GM08714 (cell line): ENCODE results near the gene ZC3H6.
"Not testable (repeated sequence)": the region's sequence is repeated elsewhere in the genome, so short reads cannot be mapped to it uniquely, and the experiment has no call there.

Experiments used
- H3K4me3 ChIP-seq: fragments of 200-500 bp; sonication (Bioruptor generic); 2 replicates; pipeline ENCODE4 v1.5.1; 2014; ENCODE audit warnings: mild to moderate bottlenecking, low read length, inconsistent platforms
- ZNF274 ChIP-seq: IDR thresholded peaks from 2 replicates; pipeline ENCODE4 v1.6.1; 2012; ENCODE audit warnings: mild to moderate bottlenecking, low read depth, low read length

The ZC3H6 gene

DNA sequence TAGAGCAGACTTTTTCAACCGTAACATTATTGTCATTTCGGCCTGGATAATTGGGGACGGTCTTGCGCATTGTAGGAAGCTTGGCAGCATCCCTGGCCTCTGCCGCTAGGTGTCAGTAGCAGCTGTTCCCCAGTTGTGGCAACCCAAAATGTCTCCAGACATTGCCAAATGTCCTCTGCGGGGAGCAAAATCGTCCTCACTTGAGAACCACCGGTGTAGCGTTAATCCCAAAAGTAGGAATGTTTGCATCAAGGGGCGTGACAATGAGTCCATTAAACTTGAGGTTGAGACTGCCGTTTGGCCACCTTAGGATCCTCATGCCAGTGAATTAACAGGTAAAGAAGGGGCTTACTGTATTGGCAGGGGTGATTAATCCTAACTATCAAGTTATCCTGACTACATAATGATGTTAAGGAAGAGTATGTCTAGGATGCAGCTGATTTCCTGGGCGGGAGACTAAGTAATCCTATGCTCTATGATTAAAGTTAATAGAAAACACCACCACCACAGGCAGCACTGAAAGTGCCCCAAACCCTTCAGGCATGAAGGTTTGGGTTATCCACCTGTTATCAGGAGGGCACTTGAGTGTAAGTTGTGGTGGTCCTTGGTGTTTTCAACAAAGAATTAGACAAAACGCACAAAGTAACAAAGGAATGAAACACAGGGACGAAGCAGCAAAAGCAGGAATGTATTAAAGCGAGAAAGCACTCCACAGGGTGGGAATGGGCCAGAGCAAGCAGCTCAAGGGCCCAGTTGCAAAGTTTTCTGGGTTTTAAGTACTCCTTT is 15.7 kb upstream of the ZC3H6 start:
- H3K4me3 ChIP-seq, result no peak overlapping the region
- TF ChIP-seq ZNF274, result no peak

DNA sequence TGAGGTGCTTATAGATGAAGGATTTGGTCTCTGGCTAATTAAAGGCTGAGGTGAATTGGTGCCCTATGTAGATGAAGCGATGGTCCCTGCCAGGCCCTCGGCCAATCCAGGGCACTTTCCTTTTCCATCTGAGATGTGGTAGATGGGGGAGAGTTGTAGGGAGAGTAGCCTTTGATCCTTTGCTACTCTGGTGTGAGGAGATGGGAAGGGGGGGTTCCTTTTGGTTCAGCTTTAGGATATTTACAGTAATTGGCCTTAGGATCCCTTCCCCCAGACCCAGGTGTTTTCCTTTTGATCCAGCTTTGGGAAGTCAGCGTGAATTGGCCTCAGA is 15.1 kb upstream of the ZC3H6 start:
- no peak overlapping the region for H3K4me3 ChIP-seq
- no peak for TF ChIP-seq ZNF274

DNA sequence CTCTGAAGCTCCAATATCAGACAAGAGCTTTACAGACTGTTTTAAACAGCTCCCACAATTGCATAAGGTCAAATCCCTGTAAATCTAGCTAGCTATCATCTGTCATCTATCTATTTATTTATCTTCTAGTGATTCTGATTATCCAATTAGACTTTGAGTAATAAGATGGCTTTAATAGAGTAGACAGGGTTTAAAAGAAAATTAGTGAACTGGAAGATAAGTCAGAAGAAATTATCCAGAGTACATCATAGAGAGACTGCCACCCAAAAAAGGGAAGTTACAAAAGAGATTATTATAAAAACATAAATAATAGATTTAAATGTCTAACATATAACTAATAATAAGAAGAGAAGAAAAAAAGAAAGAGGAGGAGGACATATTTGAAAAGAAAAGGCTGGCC is 12.5 kb upstream of the ZC3H6 start:
- no peak for TF ChIP-seq ZNF274
- no peak overlapping the region for H3K4me3 ChIP-seq

DNA sequence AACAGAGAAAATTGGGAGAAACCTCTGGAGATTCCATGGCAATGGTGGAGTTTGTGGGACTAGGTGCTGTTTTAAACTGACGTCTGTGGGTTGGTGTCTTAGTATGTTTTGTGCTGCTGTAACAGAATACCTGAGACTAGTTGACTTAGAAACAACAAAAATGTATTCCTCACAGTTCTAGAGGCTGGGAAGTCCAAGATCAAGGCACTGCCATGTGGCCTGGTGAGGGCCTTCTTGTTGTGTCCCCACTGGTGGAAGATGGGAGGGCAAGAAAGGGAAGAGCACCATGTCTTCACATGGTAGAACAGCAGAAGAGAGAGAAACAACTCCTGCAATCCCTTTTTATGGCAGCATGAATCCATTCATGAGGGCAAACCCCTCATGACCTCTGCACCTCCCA is 6.8 kb upstream of the ZC3H6 start:
- H3K4me3 ChIP-seq, result no peak overlapping the region
- no peak for TF ChIP-seq ZNF274

DNA sequence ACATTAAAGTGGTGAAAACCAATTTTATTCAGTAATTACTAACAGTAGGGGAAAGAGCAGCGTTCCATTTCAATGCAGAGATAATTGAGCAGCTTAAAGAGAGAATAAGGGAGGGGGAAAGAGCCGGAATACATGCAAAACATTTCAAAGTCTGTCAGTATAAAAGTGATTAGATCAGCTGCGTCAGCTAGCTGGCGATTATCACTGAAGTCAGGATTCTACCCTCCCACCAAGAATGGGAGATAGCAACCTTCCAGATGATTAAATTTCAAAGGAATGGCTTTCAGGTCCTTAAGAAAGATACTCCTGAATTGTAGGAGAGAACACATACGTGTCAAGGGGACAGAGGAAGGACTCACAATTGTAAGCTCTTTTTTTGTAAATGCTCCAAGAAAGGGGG is 2.7 kb upstream of the ZC3H6 start:
- no peak for TF ChIP-seq ZNF274
- no peak overlapping the region for H3K4me3 ChIP-seq

DNA sequence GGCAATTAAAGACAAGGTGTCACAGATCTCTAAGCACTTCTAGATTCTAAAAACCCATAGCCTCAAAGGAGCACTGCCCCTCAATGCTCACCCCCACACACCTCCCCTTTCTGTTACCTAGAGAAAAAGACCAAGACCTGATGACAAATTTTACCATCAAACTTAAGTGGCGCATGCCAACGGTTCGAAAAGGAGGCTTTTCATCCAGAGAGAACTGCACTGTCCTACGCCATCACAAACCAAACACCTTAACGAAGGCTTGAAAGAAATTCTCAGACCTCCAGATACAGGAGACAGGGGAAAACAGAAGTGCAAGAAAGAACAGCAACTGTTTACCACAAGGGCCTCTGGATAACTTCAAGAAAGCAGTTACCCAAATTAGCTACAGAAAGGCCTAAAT is 2.0 kb upstream of the ZC3H6 start:
- no peak overlapping the region for H3K4me3 ChIP-seq

DNA sequence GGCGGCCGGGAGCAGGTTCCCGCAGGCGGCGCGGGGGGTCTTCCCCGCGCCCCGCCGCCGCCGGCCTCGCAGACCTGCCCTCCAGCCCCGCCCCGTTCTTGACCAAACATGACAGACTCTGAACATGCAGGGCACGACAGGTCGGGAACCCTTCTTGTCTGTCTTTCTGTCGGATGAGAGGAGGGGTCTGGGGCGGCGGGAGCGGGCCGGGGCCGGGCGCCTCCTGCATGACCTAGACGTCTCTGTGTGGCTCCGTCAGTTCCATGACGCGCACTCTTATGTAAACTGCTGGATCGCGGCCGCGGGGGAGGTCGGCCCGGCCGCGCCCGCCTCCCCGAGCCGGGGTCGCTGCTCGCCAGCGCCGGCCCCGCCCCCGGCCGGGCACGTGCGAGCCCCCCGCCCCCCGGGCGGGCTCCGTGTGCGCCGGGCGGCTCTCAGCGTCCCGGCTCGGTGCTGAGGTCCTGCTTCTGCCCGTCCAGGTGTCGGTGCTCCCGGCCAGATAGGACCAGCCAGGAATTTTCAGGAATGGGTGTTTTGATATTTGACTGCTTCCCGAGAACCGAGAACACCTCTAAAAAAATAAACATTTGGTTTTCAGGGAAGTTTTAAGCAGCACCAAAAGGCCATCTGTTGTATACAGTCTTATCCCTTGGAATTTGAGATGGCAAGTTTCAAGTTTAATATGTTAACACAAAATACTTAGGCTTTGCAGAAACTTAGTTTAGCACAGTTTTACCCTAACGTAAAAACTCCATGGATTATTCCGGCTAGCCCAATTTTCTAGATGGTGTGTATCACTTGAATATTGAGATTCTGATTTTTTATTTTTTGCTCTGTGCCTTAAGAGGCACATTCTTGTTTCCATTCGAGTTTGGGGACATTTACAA is 733 bp downstream of the ZC3H6 start:
- no peak for TF ChIP-seq ZNF274
- peak overlapping the region; percentile 73 for H3K4me3 ChIP-seq

More for the DNA sequence above, 2.0 kb upstream of the ZC3H6 start:
- no peak for TF ChIP-seq ZNF274

DNA sequence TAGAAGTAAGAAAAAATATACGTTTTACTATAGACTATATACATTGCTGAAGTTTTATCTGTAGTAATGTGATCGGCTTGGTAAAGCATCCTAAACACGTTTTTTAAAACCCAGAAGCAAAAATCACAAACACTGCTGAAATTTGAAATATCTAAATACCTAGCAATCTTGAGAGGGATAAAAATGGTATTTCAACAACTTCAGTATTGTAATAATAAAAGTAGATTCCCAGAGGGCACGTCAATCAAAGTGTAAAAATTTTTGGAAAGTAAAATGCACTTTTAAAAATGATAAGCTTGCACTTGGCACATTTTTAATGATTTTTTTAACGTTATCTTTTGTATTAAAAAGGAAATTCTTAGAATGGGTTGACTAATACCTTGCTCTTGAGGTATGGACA is 1.6 kb downstream of the ZC3H6 start:
- H3K4me3 ChIP-seq, result no peak overlapping the region; the same call in 1 of the 2 replicates
- no peak for TF ChIP-seq ZNF274

DNA sequence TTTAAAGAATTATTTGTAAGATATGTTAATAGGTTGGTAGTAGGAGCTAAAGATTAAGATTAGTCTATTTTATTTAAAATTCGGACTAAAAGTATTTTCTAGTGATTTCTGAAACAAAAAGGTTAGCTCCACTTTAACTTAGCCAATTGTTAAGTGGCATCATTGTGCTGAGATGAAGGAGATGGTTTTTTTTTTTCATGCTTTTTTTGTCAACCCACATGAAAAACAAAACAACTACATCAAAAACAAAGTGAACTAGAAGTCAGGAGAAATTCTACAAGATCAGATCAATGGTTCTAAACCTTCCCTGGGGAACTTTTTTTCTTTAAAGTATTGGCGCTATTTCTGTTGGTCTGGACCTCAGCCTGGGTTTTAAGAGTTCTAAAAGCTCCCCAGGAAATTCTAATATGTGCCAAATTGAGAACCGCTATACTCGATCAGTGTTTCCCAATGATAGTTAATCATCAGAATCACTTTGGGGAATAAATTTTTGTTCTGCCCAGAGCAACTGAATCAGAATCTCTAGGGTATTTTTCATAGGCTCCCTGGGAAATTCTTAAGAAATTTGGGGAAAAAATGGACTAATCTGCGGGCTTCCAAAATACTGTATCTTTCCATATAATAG is 2.3 kb downstream of the ZC3H6 start:
- H3K4me3 ChIP-seq, result no peak overlapping the region
- no peak for TF ChIP-seq ZNF274

DNA sequence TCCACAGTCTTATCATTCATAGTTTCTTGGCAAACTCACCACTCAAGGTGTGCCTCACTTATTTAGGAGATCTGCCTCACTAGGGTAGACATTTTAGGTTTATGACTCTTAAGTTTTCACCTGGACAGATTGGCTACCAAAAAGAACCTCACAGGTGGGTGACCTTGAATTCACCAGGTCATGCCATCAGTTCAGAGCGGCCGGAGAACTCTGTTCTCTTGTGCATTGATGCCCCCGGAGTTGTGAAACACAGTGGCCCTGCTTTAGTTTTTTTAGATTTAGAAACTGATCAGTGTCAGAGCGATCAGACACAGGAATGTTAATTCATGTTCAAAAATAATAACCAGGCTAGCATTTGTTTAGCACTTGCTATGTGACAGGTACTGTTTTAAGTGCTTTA is 6.7 kb downstream of the ZC3H6 start:
- H3K4me3 ChIP-seq, result not testable (repeated sequence)

DNA sequence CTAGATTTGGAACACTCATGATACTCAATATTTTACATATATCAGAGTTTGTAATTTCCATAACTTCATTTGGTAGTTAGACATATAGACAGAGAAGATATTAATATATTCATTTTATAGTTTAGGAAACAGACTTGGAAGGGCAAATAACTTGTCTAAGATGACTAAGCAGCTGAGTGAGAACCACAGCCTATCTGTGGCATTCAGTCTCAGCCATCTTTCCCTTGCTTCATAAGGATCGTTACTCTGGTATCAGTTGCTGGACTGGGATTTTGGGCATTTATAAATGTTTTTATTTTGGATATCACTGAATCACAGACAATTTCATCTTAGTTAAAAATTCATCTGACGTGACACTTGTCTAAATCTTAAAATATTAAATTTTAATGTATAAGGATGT is 8.1 kb downstream of the ZC3H6 start:
- H3K4me3 ChIP-seq, result not testable (repeated sequence)

DNA sequence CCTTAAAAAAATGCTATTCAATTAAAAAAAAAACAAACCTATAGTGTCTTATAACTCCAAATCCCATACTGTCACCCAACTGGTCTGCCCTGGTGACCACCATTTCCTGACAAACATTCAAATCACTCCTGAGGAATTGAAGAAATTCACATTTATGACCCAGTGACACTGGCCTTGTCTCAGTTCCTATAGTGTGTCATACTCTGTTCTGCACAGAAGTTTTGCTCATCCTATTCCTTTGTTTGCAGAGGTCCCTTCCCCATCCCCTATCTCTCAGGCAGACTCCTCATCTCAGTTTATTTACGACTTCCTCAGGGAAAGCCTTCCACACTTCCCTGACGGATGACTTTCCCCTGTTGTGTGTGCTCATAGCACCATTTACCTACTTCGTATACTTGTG is 14.7 kb downstream of the ZC3H6 start:
- no peak overlapping the region for H3K4me3 ChIP-seq
- TF ChIP-seq ZNF274, result no peak

DNA sequence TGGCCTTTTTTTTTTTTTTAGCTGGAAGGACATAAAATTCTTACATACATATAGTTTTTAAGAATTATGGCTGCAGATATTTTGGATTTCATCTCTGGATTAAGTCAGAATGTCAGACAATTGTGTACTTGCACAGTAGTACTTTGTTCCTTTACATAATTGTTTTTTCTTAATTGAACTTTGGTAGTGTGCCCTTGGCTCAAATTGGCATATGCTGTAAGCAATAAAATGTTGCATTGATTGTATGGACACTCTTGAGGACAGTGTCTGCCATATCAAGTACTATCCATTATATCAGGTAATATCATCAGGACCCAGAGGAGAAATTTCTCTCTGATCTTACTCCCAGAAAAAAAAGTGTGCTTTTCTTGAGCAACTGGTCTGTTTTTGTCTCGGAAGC is 15.3 kb downstream of the ZC3H6 start:
- H3K4me3 ChIP-seq, result no peak overlapping the region
- no peak for TF ChIP-seq ZNF274

DNA sequence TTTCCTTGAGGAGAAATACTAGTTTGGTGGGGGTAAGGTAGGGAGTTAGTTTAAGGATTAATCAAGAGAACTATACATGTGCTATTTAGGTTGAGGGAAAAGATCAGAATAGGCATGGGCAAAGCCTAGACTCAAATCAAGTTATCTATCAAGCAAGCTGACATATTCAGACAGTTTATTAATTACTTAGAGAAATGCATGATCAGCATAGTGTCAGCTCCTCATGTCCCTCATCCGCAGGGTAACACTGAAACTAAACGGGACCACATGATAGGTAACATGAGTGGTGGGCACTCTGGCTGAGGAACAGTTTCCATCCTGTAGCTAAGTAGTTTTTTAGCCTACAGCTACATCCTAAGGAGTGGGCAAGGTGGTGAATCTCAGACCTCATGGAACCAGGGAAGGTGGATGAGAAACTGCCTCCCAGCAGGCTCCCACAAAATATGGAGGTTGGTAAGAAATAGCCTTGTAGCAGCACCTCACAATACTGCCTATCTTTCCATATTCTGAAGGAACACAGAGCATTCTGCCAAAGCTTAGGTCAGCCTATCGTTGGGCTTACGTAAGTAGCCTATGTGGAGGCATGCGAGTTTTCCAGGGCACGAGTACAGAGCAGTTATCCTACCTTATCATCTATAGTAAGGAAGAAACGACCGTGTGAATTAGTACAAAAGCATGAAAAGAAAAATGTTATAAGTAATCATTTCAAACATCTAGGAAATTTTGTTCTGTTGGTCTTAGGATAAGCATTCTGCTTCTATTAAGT is 18.4 kb downstream of the ZC3H6 start:
- no peak overlapping the region for H3K4me3 ChIP-seq
- TF ChIP-seq ZNF274, result no peak
